Measurements from ENCODE around the gene KLHDC4. TPM values are rescaled to one million over a fixed set of nuclear protein-coding genes. Genes with fewer than 3 reads are reported as not detected.
A peak's percentile ranks its signal among the peaks of the same experiment; 100 is the strongest.
"Not testable (repeated sequence)": the region's sequence is repeated elsewhere in the genome, so short reads cannot be mapped to it uniquely, and the experiment has no call there.

The KLHDC4 gene
- polyA plus RNA-seq: 10 to 100 TPM; 20.0 to 32.4 TPM

DNA sequence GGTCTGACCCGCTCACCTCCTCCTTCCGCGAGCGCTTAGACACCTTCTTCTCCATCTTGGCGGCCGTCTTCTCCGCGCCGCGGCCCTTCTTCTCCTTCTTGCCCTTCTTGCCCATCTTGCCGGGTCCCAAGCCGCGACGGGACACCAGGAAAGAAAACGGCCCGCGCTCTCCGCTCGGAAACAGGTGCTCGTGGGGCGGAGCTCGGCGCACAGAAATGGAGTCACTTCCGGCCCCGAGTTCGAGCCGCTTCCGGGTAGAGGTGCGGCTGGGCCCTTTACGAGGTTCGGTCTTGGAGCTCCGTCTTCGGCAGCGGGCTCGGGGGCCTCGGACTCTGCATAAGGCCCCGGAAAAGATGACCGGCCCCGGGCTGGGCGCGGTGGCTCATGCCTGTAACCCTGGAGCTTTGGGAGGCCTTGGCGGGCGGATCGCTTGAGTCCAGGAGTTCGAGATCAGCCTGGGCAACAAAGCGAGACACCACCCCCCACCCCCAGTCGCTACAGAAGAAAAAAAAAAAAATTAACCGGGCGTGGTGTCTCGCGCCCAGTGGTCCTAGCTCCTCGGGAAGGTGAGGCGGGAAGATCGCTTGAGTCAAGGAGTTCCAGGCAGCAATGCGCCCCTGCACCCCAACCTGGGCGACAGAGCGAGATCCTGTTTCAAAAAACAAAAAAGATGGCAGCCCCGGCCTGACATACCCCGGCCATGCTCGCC, at the start of gene KLHDC4:
KLHDC4 (minus strand) TSS at position 211 of the 709 bp plus-strand sequence; CDS start at position 115, 96 bp downstream.
- Histone ChIP-seq H3K9me3 (ENCODE audit: control insufficient read depth in 2 of 2, insufficient read depth in 1 of 2, low read depth in 1 of 2, low read length in 1 of 2) (no peaks in the 10 kb centered on the region), H3K27ac (ENCODE audit: low read depth in 2 of 2, low read length in 1 of 2) (peak within 1 kb of the TSS; percentile 86 to 97), H3K36me3 (ENCODE audit: control insufficient read depth in 2 of 2, insufficient read depth in 2 of 2, low read length in 1 of 2) (peaks cover 0 to 7% of the 10 kb centered on the region in 2 donors), H3K4me1 (ENCODE audit: control insufficient read depth in 2 of 2, insufficient read depth in 2 of 2, low read length in 1 of 2) (peaks cover 2 to 4% of the 10 kb centered on the region in 2 donors), H3K4me3 (ENCODE audit: low read depth in 1 of 2, low read length in 2 of 2) (peak within 1 kb of the TSS; percentile 72 to 89), H3K27me3 (ENCODE audit: control insufficient read depth in 1 of 2, insufficient read depth in 2 of 2, low read length in 2 of 2) (no peaks in the 10 kb centered on the region)
- WGBS, 2 donors: 1 to 2% methylated on average over 59 to 60 of the region's 60 CpGs

DNA sequence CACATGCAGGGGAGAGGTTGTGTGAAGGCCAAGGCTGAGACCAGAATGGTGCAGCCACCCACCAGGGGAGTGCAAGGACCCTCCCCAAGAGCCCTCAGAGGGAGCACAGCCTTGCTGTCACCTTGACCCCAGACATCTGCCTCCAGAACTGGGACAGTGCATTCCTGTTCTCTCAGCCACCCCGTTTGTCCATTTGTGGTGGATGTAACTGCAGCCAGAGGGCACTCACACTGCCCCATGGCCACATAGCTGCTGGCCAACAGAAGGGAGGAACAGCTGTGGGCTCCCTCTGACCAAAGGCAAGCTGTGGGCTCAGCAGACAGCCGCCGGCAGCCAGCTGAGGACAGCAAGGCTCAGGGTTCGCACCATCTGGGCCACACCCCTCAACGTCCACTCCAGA, 49.8 kb upstream of the KLHDC4 start:
- Histone ChIP-seq H3K27me3 (ENCODE audit: control insufficient read depth in 1 of 2, insufficient read depth in 2 of 2, low read length in 2 of 2) (no peaks in the 10 kb centered on the region), H3K27ac (ENCODE audit: low read depth in 2 of 2, low read length in 1 of 2) (no peak overlapping the region)

DNA sequence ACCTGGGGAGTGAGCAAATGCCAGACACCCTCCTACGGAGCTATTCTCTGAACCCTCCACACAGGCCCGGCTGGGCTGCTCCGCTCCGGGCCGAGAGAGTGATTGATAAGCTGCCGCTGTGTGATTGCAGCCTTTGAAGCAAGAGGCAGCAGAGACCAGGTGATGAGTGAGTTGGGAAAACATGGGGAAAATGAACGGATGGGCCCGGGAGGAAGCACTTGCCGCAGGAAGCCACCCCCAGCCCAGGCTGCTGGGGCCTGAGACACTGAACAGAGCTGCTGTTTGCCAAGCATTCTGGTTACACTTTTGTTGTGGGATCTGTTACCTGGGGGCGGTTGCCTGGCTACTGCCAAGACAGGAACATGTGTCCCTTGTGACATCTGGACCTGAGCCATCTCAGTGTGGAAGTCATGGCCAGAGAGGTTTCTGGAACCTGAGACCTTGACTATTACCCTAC, 46.4 kb upstream of the KLHDC4 start:
- Histone ChIP-seq H3K27ac (ENCODE audit: low read depth in 2 of 2, low read length in 1 of 2) (no peak overlapping the region), H3K36me3 (ENCODE audit: control insufficient read depth in 2 of 2, insufficient read depth in 2 of 2, low read length in 1 of 2) (no peaks in the 10 kb centered on the region), H3K4me1 (ENCODE audit: control insufficient read depth in 2 of 2, insufficient read depth in 2 of 2, low read length in 1 of 2) (peaks cover 0 to 2% of the 10 kb centered on the region in 2 donors), H3K4me3 (ENCODE audit: low read depth in 1 of 2, low read length in 2 of 2) (no peak overlapping the region), H3K27me3 (ENCODE audit: control insufficient read depth in 1 of 2, insufficient read depth in 2 of 2, low read length in 2 of 2) (no peaks in the 10 kb centered on the region), H3K9me3 (ENCODE audit: control insufficient read depth in 2 of 2, insufficient read depth in 1 of 2, low read depth in 1 of 2, low read length in 1 of 2) (peaks cover 6 to 7% of the 10 kb centered on the region in 2 donors)
- 46 to 48% methylated on average over 10 of the region's 10 CpGs for WGBS, 2 donors

More for the DNA sequence above, 49.8 kb upstream of the KLHDC4 start:
- Histone ChIP-seq H3K4me1 (ENCODE audit: control insufficient read depth in 2 of 2, insufficient read depth in 2 of 2, low read length in 1 of 2) (no peaks in the 10 kb centered on the region), H3K4me3 (ENCODE audit: low read depth in 1 of 2, low read length in 2 of 2) (no peak overlapping the region), H3K9me3 (ENCODE audit: control insufficient read depth in 2 of 2, insufficient read depth in 1 of 2, low read depth in 1 of 2, low read length in 1 of 2) (peaks cover 14 to 18% of the 10 kb centered on the region in 2 donors), H3K36me3 (ENCODE audit: control insufficient read depth in 2 of 2, insufficient read depth in 2 of 2, low read length in 1 of 2) (no peaks in the 10 kb centered on the region)
- WGBS, 2 donors: 77 to 83% methylated on average over 5 of the region's 5 CpGs

DNA sequence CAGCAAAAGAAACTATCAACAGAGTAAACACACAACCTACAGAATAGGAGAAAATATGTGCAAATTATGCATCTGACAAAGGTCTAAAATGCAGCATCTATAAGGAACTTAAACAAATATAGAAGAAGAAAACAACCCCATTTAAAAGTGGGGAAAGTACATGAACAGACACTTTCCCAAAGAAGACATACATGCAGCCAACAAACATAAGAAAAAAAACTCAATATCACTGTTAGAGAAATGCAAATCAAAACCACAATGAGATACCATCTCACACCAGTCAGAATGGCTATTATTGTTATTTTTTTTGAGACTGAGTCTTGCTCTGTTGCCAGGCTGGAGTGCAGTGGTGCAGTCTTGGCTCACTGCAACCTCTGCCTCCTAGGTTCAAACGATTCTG, 45.7 kb upstream of the KLHDC4 start:
- not testable (repeated sequence) for H3K9me3 ChIP-seq (ENCODE audit: control insufficient read depth in 2 of 2, insufficient read depth in 1 of 2, low read depth in 1 of 2, low read length in 1 of 2); H3K4me3 ChIP-seq (ENCODE audit: low read depth in 1 of 2, low read length in 2 of 2); H3K27ac ChIP-seq (ENCODE audit: low read depth in 2 of 2, low read length in 1 of 2); H3K4me1 ChIP-seq (ENCODE audit: control insufficient read depth in 2 of 2, insufficient read depth in 2 of 2, low read length in 1 of 2); H3K36me3 ChIP-seq (ENCODE audit: control insufficient read depth in 2 of 2, insufficient read depth in 2 of 2, low read length in 1 of 2); H3K27me3 ChIP-seq (ENCODE audit: control insufficient read depth in 1 of 2, insufficient read depth in 2 of 2, low read length in 2 of 2)
- 54 to 79% methylated on average over 1 of the region's 1 CpG for WGBS, 2 donors

DNA sequence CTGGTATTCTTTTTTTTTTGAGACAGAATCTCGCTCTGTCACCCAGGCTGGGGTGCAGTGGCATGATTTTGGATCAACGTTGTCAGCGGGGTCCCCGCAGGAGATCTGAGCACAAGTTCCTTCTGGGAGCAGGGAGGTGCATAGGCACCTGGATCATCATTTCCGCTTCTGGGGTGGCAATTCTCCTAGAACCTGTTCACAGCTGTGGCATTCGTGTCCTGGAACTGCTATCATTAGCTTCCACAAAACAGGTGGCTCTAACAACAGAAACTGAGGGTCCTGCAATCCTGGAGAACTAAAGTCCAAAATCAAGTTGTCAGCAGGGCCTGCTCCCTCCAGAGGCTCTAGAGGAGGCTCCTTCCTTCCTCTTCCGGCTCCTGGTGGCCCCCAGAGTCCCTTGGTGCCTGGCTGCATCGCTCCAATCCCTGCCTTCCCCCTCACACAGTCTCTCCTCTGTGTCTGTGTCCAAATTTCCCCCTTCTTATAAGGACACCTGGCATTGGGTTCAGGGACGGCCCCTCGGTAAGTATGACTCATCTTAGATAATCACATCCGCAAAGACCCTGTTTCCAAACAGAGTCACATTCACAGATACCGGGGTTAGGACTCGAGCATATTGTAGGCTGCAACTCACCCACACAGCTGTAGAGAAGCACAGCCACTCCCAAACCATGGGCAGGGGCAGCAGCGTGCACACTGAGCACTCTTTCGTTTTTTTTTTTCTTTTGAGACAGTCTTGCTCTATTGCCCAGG, 43.5 kb upstream of the KLHDC4 start:
- H3K27ac ChIP-seq (ENCODE audit: low read depth in 2 of 2, low read length in 1 of 2): no peak overlapping the region

DNA sequence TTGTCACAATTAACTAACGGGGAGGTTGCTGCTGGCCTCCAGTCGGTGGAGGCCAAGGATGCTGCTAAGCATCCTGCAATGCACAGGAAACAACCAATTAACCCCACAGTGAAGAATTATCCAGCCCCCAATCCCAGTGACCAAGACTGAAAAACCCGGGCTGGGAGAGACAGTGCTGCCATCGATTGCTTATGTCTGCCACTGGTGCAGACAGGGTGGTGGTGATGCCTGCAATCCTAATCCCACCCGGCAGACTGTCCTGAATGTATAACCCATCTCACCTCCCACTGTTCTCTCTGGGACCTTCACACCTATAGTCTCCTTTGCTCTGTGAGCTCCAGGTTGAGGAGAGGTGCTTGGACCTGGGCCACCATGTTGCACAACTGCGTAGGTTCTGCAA, 42.3 kb upstream of the KLHDC4 start:
- WGBS, 2 donors: 80 to 87% methylated on average over 6 of the region's 6 CpGs
- Histone ChIP-seq H3K36me3 (ENCODE audit: control insufficient read depth in 2 of 2, insufficient read depth in 2 of 2, low read length in 1 of 2) (no peaks in the 10 kb centered on the region), H3K27ac (ENCODE audit: low read depth in 2 of 2, low read length in 1 of 2) (peak overlapping the region in 1 of 2 donors; percentile 47)

More for the DNA sequence above, 43.5 kb upstream of the KLHDC4 start:
- no peaks in the 10 kb centered on the region for H3K27me3 ChIP-seq (ENCODE audit: control insufficient read depth in 1 of 2, insufficient read depth in 2 of 2, low read length in 2 of 2)
- WGBS, 2 donors: 46 to 51% methylated on average over 15 of the region's 15 CpGs
- H3K4me1 ChIP-seq (ENCODE audit: control insufficient read depth in 2 of 2, insufficient read depth in 2 of 2, low read length in 1 of 2): peaks cover 0 to 16% of the 10 kb centered on the region in 2 donors
- no peak overlapping the region for H3K4me3 ChIP-seq (ENCODE audit: low read depth in 1 of 2, low read length in 2 of 2)
- H3K36me3 ChIP-seq (ENCODE audit: control insufficient read depth in 2 of 2, insufficient read depth in 2 of 2, low read length in 1 of 2): no peaks in the 10 kb centered on the region
- no peaks in the 10 kb centered on the region for H3K9me3 ChIP-seq (ENCODE audit: control insufficient read depth in 2 of 2, insufficient read depth in 1 of 2, low read depth in 1 of 2, low read length in 1 of 2)

DNA sequence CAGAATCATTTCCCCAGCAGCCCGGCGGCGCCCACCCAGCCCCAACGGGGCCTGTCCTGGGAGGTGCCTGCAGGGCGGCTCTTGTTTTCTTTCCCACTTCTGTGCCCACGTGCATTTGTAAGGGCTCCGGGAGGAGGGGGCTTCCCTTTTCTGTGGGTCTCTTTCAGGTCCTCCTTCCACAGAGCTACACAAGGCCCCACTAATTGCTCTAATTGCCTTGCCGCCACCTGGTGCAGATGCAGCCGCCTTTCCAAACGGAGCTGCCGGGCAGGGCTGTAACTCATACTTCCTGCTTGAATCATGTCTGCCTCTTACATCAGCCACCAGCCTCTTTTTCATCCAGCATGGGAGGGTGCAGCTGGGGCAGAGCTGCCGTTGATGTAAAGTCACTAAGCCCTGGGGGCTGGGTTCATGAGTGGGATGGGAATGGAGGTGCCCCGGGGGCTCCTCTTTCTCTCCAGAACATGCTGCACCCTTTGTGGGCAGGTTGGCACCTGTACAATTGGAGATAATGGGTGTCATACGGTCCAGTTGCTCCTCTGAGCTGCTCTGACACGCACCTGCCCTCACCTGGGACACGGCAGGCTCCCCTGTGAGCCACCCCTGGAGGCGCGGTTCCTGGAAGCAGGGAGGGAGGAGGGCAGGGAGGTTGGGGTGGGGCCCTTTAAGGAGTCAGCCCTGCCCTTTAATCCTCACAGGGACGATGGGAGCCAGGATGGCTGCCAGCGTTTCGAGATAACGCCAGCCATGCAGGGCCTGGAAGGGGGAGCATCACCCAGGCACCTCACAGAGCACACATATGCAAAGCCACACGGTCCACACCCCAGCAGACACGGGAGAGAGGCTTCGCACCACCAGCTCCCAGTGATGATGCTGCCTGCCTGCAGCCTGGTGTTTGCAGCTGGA, 41.1 kb upstream of the KLHDC4 start:
- Histone ChIP-seq H3K27ac (ENCODE audit: low read depth in 2 of 2, low read length in 1 of 2) (peak overlapping the region; percentile 72), H3K4me3 (ENCODE audit: low read depth in 1 of 2, low read length in 2 of 2) (peak overlapping the region in 1 of 2 donors; percentile 7), H3K27me3 (ENCODE audit: control insufficient read depth in 1 of 2, insufficient read depth in 2 of 2, low read length in 2 of 2) (no peaks in the 10 kb centered on the region), H3K36me3 (ENCODE audit: control insufficient read depth in 2 of 2, insufficient read depth in 2 of 2, low read length in 1 of 2) (no peaks in the 10 kb centered on the region), H3K4me1 (ENCODE audit: control insufficient read depth in 2 of 2, insufficient read depth in 2 of 2, low read length in 1 of 2) (peaks cover 0 to 16% of the 10 kb centered on the region in 2 donors), H3K9me3 (ENCODE audit: control insufficient read depth in 2 of 2, insufficient read depth in 1 of 2, low read depth in 1 of 2, low read length in 1 of 2) (no peaks in the 10 kb centered on the region)
- WGBS, 2 donors: 16 to 17% methylated on average over 25 of the region's 25 CpGs

More for the DNA sequence above, 42.3 kb upstream of the KLHDC4 start:
- no peak overlapping the region for H3K4me3 ChIP-seq (ENCODE audit: low read depth in 1 of 2, low read length in 2 of 2)
- H3K9me3 ChIP-seq (ENCODE audit: control insufficient read depth in 2 of 2, insufficient read depth in 1 of 2, low read depth in 1 of 2, low read length in 1 of 2): no peaks in the 10 kb centered on the region
- H3K4me1 ChIP-seq (ENCODE audit: control insufficient read depth in 2 of 2, insufficient read depth in 2 of 2, low read length in 1 of 2): peaks cover 0 to 16% of the 10 kb centered on the region in 2 donors
- no peaks in the 10 kb centered on the region for H3K27me3 ChIP-seq (ENCODE audit: control insufficient read depth in 1 of 2, insufficient read depth in 2 of 2, low read length in 2 of 2)

DNA sequence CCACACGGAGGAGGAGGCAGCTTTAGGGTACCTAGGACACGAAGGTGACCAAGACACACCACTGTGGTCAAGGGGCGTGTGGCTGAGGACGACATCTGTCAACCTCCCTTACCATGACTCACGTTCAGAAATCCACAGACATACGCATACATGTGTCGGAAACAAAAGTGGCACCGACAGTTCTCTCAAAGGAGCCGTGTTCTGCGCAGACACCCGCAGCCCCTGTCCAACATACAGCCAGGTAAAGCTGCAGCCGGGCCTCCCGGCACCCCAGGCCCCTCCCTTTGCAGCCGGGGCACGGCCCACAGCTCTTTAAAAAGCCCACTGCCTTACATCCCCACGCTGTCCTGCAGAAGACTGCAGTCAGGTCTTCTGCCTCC, 40.5 kb upstream of the KLHDC4 start:
- no peaks in the 10 kb centered on the region for H3K9me3 ChIP-seq (ENCODE audit: control insufficient read depth in 2 of 2, insufficient read depth in 1 of 2, low read depth in 1 of 2, low read length in 1 of 2)
- H3K4me1 ChIP-seq (ENCODE audit: control insufficient read depth in 2 of 2, insufficient read depth in 2 of 2, low read length in 1 of 2): peaks cover 0 to 16% of the 10 kb centered on the region in 2 donors
- H3K27ac ChIP-seq (ENCODE audit: low read depth in 2 of 2, low read length in 1 of 2): peak overlapping the region; percentile 72
- peak overlapping the region in 1 of 2 donors; percentile 7 for H3K4me3 ChIP-seq (ENCODE audit: low read depth in 1 of 2, low read length in 2 of 2)
- no peaks in the 10 kb centered on the region for H3K36me3 ChIP-seq (ENCODE audit: control insufficient read depth in 2 of 2, insufficient read depth in 2 of 2, low read length in 1 of 2)
- 22 to 25% methylated on average over 16 of the region's 16 CpGs for WGBS, 2 donors
- H3K27me3 ChIP-seq (ENCODE audit: control insufficient read depth in 1 of 2, insufficient read depth in 2 of 2, low read length in 2 of 2): no peaks in the 10 kb centered on the region

DNA sequence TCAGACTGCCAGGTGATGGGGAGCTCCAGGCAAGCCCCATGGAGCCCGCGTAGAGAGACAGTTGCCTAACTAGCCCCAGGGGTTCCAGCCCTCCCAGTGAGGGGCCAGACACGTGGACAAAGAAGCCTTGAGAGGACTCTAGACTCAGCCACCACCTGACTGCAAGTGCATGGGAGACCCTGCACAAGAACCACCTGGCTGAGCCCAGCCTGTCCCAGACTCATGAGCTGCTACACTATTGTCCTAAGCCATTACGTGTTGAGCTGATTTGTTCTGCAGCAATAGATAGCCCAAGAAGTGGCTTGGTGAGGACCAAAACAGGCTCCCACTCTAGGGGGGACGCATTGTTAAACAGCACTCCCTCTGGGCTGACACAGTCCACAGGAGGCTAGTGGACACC, 37.6 kb upstream of the KLHDC4 start:
- no peaks in the 10 kb centered on the region for H3K27me3 ChIP-seq (ENCODE audit: control insufficient read depth in 1 of 2, insufficient read depth in 2 of 2, low read length in 2 of 2)
- peaks cover 0 to 14% of the 10 kb centered on the region in 2 donors for H3K4me1 ChIP-seq (ENCODE audit: control insufficient read depth in 2 of 2, insufficient read depth in 2 of 2, low read length in 1 of 2)
- no peak overlapping the region for H3K4me3 ChIP-seq (ENCODE audit: low read depth in 1 of 2, low read length in 2 of 2)
- no peaks in the 10 kb centered on the region for H3K36me3 ChIP-seq (ENCODE audit: control insufficient read depth in 2 of 2, insufficient read depth in 2 of 2, low read length in 1 of 2)
- H3K27ac ChIP-seq (ENCODE audit: low read depth in 2 of 2, low read length in 1 of 2): peak overlapping the region; percentile 11 to 63
- WGBS, 2 donors: 83 to 86% methylated on average over 5 of the region's 5 CpGs
- peaks cover 0 to 2% of the 10 kb centered on the region in 2 donors for H3K9me3 ChIP-seq (ENCODE audit: control insufficient read depth in 2 of 2, insufficient read depth in 1 of 2, low read depth in 1 of 2, low read length in 1 of 2)

All from esophagus (tissue), 2 donors.